HG03060 (cell line): Measurements from ENCODE around the gene NTSR1.

Experiments
- ATAC-seq: cut with Tn5 transposase; IDR thresholded peaks from one replicate; pipeline ENCODE4 v1.9.1; 2021; ENCODE audit warnings: low read depth, moderate number of reproducible peaks; ENCODE audit not compliant: unreplicated experiment

Gene NTSR1

DNA sequence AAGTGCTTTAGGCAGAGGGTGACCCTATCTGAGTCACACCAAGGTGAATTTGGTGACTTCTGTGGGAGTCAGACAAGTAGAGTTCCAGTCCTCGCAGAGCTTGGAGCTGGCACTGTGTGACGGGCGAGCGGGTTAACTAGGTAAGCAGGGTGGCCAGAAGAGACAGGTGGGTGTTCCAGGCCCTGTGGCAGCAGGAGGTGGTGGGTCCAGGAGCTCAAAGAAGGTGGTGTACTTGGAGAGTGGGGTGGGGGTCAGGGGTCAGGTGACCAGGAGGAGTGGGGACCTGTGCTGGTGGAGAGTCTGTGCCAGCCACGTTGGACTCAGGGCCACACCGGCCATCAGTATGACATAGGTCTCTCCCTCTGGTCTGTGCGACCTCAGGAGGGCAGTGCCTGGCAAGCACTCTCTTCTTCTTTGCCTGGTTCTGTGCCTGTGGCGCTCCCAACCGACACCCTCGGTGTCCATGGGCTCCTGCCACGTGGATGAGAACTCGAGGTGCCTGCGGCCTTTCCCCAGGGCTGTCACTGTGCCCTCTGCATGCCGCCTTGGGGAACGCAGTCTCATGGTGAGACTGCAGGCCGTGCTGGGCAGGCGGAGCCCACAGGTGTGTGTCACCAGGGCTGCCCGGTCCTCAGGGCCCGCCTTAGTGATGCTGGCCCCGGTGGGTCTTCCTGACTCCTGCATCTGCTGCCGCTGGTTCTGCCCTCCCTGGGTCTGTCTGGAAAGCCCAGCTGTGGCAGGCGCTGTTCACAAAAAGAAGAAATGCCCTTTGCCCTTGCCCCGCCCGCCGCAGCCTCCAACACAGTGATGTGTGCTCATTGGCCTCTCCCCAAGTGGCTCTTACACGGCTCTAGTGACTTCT, 89.3 kb downstream of the NTSR1 start:
- ATAC-seq = no peak

- no peak for ATAC-seq
Observed at GRCh38 chr20:62799036-62799435, 90.4 kb downstream of the NTSR1 start.

DNA sequence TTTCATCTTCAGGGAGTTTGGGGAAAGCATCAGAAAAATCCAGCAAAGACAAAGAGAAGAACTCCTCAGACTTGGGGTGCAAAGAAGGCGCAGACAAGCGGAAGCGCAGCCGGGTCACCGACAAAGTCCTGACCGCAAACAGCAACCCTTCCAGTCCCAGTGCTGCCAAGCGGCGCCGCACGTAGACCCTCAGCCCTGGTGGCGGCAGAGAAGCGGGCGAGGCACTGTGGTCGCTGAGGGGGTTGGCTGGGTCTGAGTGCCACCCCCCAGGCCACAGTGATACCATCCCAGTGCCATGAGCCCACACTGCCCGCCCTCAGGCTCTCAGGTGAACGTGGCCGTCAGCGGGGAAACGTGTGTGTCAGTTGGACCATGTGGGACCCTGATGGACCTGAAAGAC, 90.8 kb downstream of the NTSR1 start:
- no peak for ATAC-seq

- ATAC-seq = no peak
Observed at GRCh38 chr20:62799873-62800272, 91.2 kb downstream of the NTSR1 start.

DNA sequence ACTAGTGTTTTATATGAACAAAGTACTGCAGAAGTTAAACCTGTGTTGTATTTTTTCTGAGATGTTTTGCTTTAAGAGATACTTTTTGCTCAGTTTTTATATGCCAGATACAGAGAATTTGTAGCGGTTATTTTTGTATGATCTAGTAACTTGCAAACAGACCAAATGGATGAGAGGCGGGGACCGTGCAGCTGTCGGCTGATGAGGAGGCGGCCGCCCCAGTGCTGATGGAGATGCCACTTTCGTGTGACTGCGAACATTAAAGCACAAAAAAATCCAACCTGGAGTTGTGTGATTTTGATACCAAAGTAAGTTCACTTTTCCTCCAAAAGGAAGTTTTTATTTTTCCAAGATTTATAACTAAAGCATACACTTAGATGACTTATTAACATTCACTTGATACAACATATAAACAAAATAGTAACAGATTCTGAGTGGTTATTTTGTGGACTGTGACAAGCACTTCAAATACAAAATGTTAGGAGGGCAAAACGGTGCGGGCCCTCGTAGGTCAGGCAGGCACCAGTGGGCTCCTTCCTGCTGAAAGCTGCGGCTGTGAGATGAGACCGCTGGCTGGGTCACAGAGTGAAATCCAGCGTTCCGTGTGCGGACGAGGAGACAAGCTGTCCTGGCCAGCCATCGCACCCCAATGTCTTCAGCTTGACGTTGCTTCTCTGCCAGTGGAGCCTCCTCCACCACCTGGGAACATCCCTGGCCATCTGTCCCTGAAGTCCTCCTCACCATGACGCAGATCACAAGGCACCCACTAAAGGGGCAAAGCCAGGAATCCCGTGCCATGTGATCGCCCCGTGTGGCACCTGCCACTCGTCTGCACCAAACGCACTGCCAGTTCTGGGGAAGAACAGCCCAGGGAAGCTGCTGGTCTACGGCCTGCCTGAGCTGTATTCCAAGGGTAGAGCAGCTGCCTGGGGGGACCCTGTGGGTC, 92.0 kb downstream of the NTSR1 start:
- no peak for ATAC-seq

DNA sequence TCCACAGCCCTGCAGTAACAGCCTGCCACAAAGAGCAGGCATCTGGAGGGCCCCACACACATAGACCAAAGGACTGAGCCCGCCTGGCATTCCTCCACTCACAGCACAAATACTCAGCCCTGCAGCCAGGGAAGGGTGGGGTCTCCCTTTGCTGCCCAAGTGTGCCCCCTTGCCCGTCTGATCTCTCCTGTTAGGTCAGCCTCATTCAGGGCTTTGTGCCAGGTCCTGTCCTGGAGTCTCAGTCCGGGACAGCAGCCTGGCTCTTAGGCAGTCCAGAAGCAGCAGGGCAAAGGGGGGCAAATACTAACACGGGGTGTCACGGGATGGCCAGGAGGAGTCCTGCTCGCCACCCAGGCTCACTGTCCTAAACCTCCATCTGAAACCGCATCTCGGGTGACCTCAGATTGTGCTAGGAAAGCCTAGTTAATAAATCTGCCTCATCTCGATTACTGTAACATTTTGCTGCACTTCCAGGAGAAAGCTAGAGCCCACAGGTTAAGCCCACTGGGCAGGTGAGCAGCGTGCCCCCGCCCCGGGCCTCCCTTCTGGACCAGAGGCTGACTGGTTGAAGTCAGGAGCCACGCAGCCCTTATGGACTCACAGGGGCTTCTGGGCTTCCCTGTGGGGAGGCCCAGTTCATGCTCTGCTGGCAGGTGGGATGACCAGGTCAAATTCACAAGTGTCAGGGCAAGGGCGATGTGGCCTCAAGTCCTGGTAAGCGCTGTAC, 92.8 kb downstream of the NTSR1 start:
- ATAC-seq = no peak

- ATAC-seq = no peak
Observed at GRCh38 chr20:62802026-62802712, 93.5 kb downstream of the NTSR1 start.

DNA sequence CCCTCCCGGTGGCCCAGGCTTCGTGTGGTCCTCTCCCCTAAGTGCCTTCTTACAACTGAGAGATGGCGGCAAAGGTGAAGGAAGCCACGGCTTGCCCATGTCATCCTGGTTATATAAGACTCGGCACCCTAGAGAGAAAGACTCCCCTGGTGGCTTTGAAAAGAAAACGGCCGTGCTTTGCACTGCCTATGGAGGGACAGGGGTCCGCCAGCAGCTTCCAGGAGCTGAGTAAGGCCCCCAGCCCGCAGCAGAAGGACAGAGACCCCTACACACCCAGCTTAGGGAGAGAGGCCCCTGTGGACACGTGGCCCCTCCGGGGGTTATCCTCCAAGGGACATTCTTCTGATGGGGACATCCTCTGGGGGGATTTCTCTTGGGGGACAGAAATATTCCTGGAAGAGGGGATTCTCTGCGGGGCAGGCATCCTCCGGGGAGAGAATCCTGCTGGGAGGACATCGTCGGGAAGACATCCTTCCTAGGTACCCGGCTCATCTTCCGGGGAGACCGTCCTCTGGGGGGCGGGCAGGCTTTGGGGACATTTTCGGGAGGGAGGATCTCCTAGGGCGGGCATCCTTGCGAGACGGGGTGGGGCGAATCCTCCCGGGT, 95.5 kb downstream of the NTSR1 start:
- ATAC-seq = no peak

DNA sequence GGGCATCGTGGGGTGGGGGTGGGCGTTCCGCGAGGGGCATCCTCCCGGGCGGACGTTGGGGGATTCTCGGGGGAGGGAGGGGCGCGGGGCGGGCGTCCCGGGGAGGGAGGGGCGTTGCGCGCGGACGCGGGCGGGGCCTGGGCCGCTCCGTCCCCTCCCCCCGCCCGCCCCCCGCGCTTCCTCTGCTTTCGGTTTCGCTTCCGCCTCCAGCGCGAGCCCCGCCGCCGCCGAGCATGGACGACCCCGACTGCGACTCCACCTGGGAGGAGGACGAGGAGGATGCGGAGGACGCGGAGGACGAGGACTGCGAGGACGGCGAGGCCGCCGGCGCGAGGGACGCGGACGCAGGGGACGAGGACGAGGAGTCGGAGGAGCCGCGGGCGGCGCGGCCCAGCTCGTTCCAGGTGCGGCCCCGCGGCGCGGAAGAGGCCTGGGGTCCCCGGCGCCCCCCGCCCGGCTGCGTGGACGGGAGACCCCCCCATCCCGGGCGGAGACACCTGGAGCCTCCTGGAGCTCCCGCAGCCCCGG, 96.1 kb downstream of the NTSR1 start, which contains the start of gene OGFR:
OGFR (plus strand) TSS at position 209 of the 528 bp plus-strand sequence; CDS start at position 234, 25 bp downstream.
- ATAC-seq = no peak

- no peak for ATAC-seq
Observed at GRCh38 chr20:62805155-62805710, 96.6 kb downstream of the NTSR1 start.

DNA sequence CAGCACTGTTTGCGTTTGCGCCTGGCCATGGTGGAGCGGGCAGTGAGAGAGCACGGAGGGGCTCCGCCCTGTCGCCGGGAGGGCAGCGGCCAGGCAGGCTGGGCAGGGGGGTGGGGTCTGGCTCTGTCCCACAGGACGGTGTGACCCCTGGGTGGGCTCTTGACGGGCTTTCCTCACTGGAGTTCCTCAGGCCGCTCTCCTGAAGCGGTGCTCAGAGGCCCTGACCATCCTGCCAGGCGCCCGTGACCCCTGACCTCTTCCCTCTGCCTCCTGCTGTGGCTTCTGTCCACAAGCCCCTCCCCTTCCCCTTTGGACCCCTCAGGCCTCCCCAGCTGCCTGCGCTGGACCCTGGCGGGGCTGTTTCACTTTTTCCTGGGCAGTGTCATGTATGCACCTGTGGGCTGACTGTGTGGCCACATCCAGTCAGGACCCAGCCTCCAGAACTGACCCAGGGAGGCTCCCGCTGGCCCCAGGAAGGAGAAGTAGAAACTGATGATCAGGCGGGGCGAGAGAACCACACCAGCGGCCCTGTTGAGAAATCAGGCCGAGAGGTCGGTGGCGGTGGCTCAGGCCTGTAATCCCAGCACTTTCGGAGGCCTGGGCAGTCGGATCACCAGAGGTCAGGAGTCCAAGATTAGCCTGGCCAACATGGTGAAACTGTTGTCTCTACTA, 97.2 kb downstream of the NTSR1 start:
- no peak for ATAC-seq

GRCh38 chr20:62806383-62807050, 97.9 kb downstream of the NTSR1 start:
- no peak for ATAC-seq

- no peak for ATAC-seq
Observed at GRCh38 chr20:62807444-62808210, 99.0 kb downstream of the NTSR1 start.

DNA sequence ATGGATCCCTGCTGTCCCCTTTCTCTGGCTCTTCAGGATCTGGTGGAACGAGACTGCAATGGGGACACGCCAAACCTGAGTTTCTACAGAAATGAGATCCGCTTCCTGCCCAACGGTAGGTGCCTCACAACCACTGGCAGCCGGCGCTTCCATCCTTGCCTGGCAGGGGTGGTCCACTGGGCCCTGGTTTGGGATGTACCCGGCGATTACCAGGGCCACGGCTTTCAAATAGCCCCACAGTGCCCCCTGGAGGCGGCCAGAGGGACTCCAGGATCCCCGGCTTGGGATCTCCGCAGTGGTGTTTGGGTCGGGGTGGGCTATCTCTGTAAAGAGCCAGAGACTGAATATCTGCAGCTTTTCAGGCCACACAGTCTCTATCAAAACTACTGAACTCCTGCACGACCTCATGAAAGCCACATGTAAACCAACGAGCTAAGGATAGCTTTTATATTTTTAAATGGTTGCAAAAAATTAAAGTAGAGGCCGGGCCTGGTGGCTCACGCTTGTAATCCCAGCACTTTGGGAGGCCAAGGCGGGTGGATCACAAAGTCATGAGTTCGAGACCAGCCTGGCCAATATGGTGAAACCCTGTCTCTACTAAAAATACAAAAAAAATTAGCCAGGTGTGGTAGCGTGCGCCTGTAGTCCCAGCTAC, 99.7 kb downstream of the NTSR1 start:
- ATAC-seq = no peak

DNA sequence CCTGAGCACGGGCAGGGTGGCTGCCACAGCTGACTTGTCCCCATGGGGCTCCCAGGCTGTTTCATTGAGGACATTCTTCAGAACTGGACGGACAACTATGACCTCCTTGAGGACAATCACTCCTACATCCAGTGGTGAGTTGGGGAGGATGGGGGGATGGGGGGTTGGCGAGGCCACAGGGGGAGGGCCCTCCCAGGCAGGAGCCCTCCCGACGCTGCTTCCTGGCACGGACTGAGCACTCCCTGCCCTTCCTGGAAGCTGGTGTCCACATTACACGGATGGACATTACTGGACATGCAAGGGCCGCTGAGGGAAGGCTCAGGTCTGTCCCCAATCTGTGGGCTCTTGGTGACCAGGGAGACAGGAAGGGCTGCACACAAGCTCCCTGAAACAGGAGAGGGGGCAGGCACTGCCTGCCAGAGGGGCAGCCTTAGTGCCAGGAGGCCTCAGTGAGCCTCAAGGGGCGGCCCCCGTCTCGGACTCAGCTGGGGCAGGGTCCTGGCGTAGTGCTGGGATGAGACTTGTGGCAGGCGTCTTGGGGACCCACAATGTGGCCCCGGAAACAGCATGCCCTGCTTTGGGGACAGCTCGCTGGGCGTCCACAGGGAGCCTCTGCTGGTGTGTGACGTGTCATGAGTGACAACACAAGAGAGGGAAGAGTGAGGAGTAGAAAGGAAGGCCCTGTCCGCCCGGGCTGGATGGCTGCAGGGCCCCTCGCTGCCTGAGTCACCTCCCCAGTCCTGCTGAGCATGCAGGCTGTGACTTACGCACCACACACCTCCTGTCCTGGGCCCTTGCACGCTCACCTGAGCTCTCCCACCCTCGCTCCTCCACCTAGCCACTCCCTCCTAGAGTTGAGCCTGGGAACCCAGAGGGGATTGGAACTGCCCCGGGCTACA, 101.1 kb downstream of the NTSR1 start:
- ATAC-seq = no peak

GRCh38 chr20:62811320-62811719, 102.7 kb downstream of the NTSR1 start:
- ATAC-seq = no peak
